ENCODE results near the gene TSHZ2. TPM values are rescaled to one million over a fixed set of nuclear protein-coding genes. Genes with fewer than 3 reads are reported as not detected.

TSHZ2 gene
- total RNA-seq, 1 experiment from 2014 or later, result 4.1 TPM

DNA sequence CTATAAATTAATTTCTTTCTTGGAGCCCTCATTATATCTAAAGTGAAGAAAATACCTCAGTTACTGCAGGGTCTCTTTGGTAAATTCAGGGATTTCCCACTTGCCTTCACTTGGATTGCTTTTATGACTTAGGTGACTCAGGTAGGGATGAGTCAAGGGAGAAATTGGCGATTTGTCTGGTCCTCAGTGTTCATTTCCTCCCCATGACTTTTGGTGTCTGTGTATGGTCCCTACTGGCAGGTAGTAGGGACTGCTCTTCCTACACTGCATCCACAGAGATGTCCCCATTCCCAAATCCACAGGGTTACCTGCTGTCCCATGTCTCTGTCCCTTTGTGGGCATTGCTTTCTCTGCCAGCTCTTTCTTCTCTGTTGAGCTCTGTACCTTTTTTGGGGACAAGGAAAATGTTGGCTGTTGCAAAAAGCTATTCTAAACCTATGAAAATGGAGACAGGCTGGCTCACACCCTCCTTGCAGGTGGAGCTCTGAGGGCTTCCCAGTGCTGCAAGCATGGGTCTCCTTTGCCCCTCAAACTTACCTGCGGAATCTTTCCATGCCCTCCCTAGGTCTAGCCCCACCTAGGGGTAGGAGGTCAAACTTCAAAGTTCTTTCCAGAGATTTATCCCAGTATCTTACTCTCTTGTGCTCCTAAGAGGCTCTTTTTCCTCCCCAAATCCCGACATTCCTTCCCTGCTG, 409.6 kb downstream of the TSHZ2 start:
- no peak for DNase-seq (ENCODE audit: low read depth)

GRCh38 chr20:53382263-53382844, 410.2 kb downstream of the TSHZ2 start:
- in situ Hi-C loops (cut with HindIII; ENCODE audit: low pct_unique_long_range_greater_than_20kb, low sequenced_read_pairs), result no loop called here
- no peak for DNase-seq (ENCODE audit: low read depth)

More for the DNA sequence above, 409.6 kb downstream of the TSHZ2 start:
- in situ Hi-C loops (cut with HindIII; ENCODE audit: low pct_unique_long_range_greater_than_20kb, low sequenced_read_pairs), result no loop called here

DNA sequence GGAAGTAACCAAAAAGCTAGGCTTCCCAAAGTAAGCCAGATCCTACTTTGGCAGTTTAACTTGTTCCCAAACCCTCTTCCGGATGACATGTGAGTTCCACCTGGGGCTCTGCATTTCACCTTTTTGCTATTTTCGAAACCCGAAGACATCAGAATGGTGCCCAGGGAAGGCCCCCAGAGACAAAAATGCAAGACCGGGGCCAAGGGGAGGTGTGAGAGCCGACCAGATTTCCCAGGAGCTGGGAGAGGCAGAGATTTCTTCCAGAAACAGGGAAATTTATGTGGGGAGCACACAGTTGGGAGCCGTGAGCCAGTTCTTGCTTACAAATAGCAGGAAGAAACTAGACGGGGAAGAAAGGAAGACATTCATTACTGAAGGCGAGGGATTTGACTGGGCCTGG, 411.8 kb downstream of the TSHZ2 start:
- in situ Hi-C loops (cut with HindIII; ENCODE audit: low pct_unique_long_range_greater_than_20kb, low sequenced_read_pairs), result no loop called here
- no peak for DNase-seq (ENCODE audit: low read depth)

- no peak for DNase-seq (ENCODE audit: low read depth)
- in situ Hi-C loops (cut with HindIII; ENCODE audit: low pct_unique_long_range_greater_than_20kb, low sequenced_read_pairs), result no loop called here
Observed at GRCh38 chr20:53384392-53384791, 412.2 kb downstream of the TSHZ2 start.

GRCh38 chr20:53385941-53386767, 414.0 kb downstream of the TSHZ2 start:
- in situ Hi-C loops (cut with HindIII; ENCODE audit: low pct_unique_long_range_greater_than_20kb, low sequenced_read_pairs), result no loop called here
- no peak for DNase-seq (ENCODE audit: low read depth)

DNA sequence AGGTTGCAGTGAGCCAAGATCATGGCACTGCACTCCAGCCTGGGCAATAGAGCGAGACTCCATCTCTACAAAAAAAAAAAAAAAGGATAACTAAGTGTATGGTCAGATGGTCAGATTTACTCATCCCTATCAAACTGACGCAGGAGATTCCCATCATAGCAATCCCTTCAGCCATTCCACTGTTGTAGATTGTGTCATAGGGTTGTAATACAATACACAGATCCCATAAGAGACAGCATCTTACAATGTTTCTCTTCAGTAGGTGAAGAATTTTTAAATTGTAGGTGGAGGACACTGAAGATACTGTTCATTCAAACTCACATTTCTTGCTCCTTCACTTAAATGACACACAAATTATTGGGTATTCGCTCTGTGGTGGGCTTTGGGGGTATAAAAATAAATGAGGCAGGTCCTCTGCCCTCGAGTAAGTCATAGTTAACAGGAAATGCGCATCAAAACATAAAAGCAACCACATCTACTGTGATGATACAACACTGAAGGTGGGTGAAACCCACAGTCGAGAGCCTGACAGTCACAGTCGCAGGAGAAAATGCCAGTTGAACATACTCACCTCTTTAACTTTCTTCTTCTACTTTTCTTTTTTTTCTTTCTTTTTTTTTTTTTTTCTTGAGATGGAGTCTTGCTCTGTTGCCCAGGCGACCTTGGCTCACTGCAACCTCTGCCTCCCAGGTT, 416.0 kb downstream of the TSHZ2 start:
- in situ Hi-C loops (cut with HindIII; ENCODE audit: low pct_unique_long_range_greater_than_20kb, low sequenced_read_pairs), result no loop called here
- DNase-seq (ENCODE audit: low read depth), result no peak

GRCh38 chr20:53389516-53390300, 417.6 kb downstream of the TSHZ2 start:
- in situ Hi-C loops (cut with HindIII; ENCODE audit: low pct_unique_long_range_greater_than_20kb, low sequenced_read_pairs), result no loop called here
- DNase-seq (ENCODE audit: low read depth), result no peak

- DNase-seq (ENCODE audit: low read depth), result no peak
- in situ Hi-C loops (cut with HindIII; ENCODE audit: low pct_unique_long_range_greater_than_20kb, low sequenced_read_pairs), result no loop called here
Observed at GRCh38 chr20:53390770-53391169, 418.6 kb downstream of the TSHZ2 start.

DNA sequence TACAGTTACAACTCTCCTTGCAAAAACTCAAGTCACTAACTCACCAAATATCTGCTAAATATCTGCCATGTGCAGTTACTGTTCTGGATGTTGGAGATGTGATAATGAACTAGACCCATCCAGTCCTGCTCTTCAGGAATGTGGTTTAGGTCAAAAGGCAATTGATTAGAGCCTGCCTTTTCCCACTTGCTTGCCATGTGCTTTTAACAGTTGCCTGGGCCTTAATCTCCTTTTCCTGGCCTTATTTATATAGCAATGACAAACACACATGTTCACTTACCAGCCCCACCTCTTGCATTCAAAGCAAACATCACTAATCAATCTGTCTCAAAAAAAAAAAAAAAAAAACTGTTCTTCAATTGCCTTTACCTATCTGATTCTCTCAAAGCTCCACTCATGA, 422.3 kb downstream of the TSHZ2 start:
- in situ Hi-C loops (cut with HindIII; ENCODE audit: low pct_unique_long_range_greater_than_20kb, low sequenced_read_pairs), result no loop called here

GRCh38 chr20:53395188-53395923, 423.2 kb downstream of the TSHZ2 start:
- in situ Hi-C loops (cut with HindIII; ENCODE audit: low pct_unique_long_range_greater_than_20kb, low sequenced_read_pairs), result no loop called here
- no peak for DNase-seq (ENCODE audit: low read depth)

More for the DNA sequence above, 422.3 kb downstream of the TSHZ2 start:
- DNase-seq (ENCODE audit: low read depth), result no peak

GRCh38 chr20:53399083-53399482, 426.9 kb downstream of the TSHZ2 start:
- in situ Hi-C loops (cut with HindIII; ENCODE audit: low pct_unique_long_range_greater_than_20kb, low sequenced_read_pairs), result no loop called here
- DNase-seq (ENCODE audit: low read depth), result no peak

- in situ Hi-C loops (cut with HindIII; ENCODE audit: low pct_unique_long_range_greater_than_20kb, low sequenced_read_pairs), result no loop called here
- DNase-seq (ENCODE audit: low read depth), result no peak
Observed at GRCh38 chr20:53399592-53400335, 427.6 kb downstream of the TSHZ2 start.

DNA sequence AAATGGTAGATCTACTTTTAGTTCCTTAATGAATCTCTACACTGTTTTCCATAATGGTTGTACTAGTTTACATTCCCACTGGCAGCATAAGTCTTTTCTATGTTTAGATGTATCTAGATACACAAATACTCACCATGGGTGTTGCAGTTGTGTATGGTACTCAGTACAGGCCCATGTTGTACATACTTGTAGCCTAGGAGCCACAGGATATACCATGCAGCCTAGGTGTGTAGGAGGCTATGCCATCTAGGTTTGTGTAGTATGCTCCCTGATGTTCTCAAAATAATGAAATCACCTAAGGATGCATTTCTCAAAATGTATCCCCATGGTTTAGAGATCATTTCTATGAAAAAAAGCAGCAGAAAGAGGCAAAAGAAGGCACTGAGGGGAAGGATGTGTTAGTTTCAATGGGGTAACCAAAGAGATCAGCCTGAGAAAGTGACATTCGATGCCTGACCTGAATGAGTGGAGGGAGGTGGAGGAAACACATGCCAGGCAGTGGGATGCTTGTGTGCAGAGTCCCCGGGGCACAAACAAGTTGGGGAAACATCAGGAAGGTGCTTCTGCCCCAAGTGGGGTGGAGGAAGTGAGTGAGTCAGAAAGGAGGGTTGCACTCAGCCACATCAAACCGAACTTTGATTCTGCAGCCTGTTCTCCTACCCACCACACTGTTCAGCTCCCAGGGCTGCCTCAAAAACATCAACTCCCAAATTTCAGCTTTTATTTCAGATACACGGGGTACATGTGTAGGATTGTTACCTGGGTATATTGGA, 430.3 kb downstream of the TSHZ2 start:
- in situ Hi-C loops (cut with HindIII; ENCODE audit: low pct_unique_long_range_greater_than_20kb, low sequenced_read_pairs), result no loop called here
- DNase-seq (ENCODE audit: low read depth), result no peak

DNA sequence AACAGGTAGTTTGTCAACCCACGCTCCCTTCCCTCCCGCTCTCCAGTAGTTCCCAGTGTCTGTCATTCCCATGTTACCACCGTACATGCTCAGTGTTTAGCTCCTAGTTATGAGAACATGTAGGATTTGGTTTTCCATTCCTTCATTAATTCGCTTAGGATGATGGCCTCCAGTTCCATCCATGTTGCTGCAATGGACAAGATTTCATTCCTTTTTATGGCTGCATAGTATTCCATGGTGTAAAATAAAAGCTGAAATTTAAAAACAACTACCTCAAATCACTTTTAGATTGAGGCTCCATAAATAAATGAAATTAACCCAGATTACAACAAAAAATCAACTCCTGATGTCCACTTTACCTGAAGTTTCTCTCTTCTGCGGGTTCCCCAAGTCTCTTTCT, 430.9 kb downstream of the TSHZ2 start:
- in situ Hi-C loops (cut with HindIII; ENCODE audit: low pct_unique_long_range_greater_than_20kb, low sequenced_read_pairs), result no loop called here
- DNase-seq (ENCODE audit: low read depth), result no peak

- in situ Hi-C loops (cut with HindIII; ENCODE audit: low pct_unique_long_range_greater_than_20kb, low sequenced_read_pairs), result no loop called here
- DNase-seq (ENCODE audit: low read depth), result no peak
Observed at GRCh38 chr20:53405139-53405538, 433.0 kb downstream of the TSHZ2 start.

GRCh38 chr20:53406580-53406979, 434.4 kb downstream of the TSHZ2 start:
- in situ Hi-C loops (cut with HindIII; ENCODE audit: low pct_unique_long_range_greater_than_20kb, low sequenced_read_pairs), result no loop called here
- DNase-seq (ENCODE audit: low read depth), result no peak

Data from Caki2 (cell line).